ENCODE data around the gene AP1M1.

DNA sequence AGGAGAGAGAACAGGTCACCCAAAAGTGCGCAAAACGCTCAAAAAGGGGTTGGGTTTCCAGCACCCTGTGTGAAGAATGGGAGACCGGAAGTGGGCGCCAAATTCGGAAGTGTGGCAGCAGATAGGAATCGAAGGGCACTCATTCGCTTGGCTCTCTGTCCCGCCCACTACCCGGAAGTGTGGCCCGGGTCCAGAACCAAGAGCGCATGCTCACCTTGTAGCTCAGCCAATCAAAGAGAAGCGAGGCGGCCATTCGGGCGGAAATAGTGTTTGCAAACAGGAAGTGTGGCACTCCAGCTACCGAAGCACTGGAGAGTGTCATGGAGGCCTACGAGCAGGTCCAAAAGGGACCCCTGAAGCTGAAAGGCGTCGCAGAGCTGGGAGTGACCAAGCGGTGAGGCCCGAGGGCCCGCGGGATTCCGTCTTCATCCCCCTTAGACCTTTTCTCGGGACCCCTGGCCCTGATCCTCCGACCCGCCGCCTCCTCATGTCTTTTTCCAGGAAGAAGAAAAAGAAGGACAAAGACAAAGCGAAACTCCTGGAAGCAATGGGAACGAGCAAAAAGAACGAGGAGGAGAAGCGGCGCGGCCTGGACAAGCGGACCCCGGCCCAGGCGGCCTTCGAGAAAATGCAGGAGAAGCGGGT is 12.5 kb upstream of the AP1M1 start, which contains the start of gene FAM32A:
- TF ChIP-seq POLR2A (IDR thresholded peaks at IDR 0.05; ENCODE audit: low read depth, low read length) (peak; percentile 85), TAF1 (IDR thresholded peaks at IDR 0.05; ENCODE audit: borderline replicate concordance, low read depth, low read length) (peak; percentile 66; the same call in 1 of the 2 replicates)

All from GM12892 (cell line).